Muscle of leg (tissue), 11 donors: ENCODE measurements around the gene THEM5. TPM values are rescaled to one million over a fixed set of nuclear protein-coding genes. Genes with fewer than 3 reads are reported as not detected.
"Not testable (repeated sequence)": the region's sequence is repeated elsewhere in the genome, so short reads cannot be mapped to it uniquely, and the experiment has no call there.

ENCODE experiments used
- DNase-seq: peaks from one replicate; pipeline ENCODE4 v3.0.0; 2013
- H3K27ac ChIP-seq: one replicate; pipeline ENCODE4 v1.5.1; 2013; ENCODE audit warnings: mild to moderate bottlenecking, low read length, control low read depth
- H3K27me3 ChIP-seq: one replicate; pipeline ENCODE4 v1.6.1; 2013; ENCODE audit warnings: low read length; ENCODE audit not compliant: control insufficient read depth, insufficient read depth
- H3K36me3 ChIP-seq: one replicate; pipeline ENCODE4 v1.6.1; 2013; ENCODE audit warnings: low read length; ENCODE audit not compliant: control insufficient read depth, insufficient read depth
- H3K4me1 ChIP-seq: one replicate; pipeline ENCODE4 v1.6.1; 2013; ENCODE audit warnings: low read length; ENCODE audit not compliant: control insufficient read depth, insufficient read depth
- H3K4me3 ChIP-seq: one replicate; pipeline ENCODE4 v1.5.1; 2013; ENCODE audit warnings: low read length, control low read depth
- H3K9me3 ChIP-seq: replicated peaks from 2 replicates; pipeline ENCODE4 v1.6.1; 2013; ENCODE audit warnings: low read depth, low read length; ENCODE audit not compliant: control insufficient read depth
- whole genome bisulfite sequencing: methylation state at CpG from one replicate; pipeline ENCODE4 v1.1.5; 2013; ENCODE audit warnings: missing lambda C conversion rate; ENCODE audit not compliant: insufficient coverage; 5-methylcytosine and 5-hydroxymethylcytosine counted together
- polyA plus RNA-seq, 8 donors: library from polyadenylated mRNA; unstranded; fragments of 120-200 nt; gene quantifications; one replicate each; pipeline versions ENCODE4 v1.2.1 to v1.2.3, GENCODE V29; 2013; ENCODE audit warnings: inconsistent platforms in 1 of 8, low replicate concordance in 1 of 8; ENCODE audit not compliant: insufficient read length in 8 of 8, insufficient read depth in 1 of 8
- total RNA-seq: library from RNA; stranded (reverse); fragments of 120-200 nt; gene quantifications from one replicate; pipeline ENCODE4 v1.2.4, GENCODE V29; 2013

THEM5 gene
- total and polyA plus RNA-seq, 9 donors = 0.14 to 1.7 (median 0.42) TPM; not detected in 1

DNA sequence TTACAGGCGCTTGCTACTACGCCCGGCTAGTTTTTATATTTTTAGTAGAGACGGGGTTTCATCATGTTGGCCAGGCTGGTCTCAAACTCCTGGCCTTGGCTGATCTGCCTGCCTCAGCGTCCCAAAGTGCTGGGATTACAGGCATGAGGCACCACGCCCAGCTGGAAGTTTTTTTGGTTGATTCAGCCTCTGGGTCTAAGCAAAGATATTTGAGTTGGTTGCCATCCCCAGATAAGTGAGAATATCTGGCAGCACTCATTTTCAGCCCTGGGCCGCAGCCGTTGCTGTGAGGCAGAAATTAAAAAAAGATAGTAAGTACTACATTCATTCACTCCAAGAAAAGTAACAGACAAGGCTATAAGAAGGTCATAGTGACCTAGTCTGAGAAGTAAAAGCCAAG lies 2.0 kb upstream of the THEM5 start:
- not testable (repeated sequence) for DNase-seq, H3K27ac ChIP-seq, H3K9me3 ChIP-seq, H3K27me3 ChIP-seq, H3K36me3 ChIP-seq, H3K4me1 ChIP-seq, H3K4me3 ChIP-seq
- no CpG with 5 or more reads among the region's 8 CpGs for WGBS

DNA sequence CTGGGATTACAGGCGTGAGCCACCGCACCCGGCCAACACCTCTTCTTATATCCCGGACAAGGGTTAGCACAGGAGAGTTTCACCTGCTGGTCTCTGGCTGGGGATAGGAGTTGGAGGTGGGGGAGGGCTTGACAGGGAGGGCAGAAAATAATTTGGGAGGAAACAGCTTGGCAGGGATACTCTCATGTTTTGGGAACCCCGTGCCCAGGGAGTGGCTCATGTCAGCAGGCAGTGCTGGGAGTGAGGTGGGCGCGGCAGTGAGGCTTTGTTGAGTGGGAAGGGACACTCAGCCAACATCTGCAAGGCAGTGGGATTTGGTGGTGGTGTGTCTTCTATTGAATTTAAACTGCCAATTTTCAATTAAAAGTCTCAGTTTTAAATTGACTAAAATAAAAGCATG lies 1.1 kb upstream of the THEM5 start:
- WGBS = 100% methylated on average over 1 of the region's 7 CpGs

DNA sequence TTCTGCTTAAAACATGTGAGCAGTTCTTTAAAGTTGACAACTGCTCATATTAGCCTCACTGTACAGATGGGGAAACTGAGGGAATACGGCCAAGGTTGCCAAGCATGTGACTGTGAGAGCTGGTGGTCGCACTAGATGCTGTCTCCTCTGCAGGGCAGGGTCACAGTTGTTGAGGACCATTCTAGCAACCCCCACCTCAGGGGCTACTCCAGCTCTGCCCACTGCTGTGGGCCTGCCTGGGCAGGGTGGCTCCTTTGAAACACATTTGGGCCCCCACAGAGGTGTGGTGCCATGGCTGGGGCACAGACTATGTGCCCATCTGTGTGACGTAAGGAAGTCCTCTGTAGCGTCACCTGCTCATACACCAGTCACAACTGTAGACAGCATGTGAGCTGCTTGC lies 779 bp downstream of the THEM5 start:
- Histone ChIP-seq H3K36me3 (no peaks in the 10 kb centered on the region), H3K27me3 (peaks cover 9% of the 10 kb centered on the region), H3K4me1 (peaks cover 9% of the 10 kb centered on the region), H3K4me3 (no peak overlapping the region), H3K27ac (no peak overlapping the region), H3K9me3 (no peaks in the 10 kb centered on the region)
- no peak for DNase-seq
- 76% methylated on average over 4 of the region's 4 CpGs for WGBS

More for the DNA sequence above, 1.1 kb upstream of the THEM5 start:
- no peak for DNase-seq
- H3K36me3 ChIP-seq = no peaks in the 10 kb centered on the region
- H3K27me3 ChIP-seq = peaks cover 8% of the 10 kb centered on the region
- no peaks in the 10 kb centered on the region for H3K9me3 ChIP-seq
- no peak overlapping the region for H3K27ac ChIP-seq
- H3K4me1 ChIP-seq = no peaks in the 10 kb centered on the region
- H3K4me3 ChIP-seq = no peak overlapping the region

DNA sequence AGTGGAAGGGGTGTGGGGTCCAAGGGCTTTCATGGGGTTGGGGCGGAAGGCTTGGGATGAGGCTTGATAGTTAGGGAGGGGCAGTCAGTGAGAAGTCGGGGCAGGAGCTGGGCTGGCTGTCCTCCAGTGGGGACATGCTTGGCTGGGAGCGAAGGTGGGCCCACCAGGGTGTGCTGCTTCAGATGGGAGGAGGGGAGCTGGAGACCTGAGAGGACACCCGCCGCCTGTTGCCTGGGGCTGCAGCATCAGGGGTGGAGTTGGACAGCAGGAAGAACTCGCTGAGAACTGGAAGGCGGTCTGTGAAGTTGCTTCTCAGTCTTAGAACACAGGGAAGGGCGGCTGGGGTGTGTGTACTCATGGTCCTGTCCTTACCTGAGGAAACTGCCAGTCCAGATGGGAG lies 1.6 kb downstream of the THEM5 start:
- DNase-seq = no peak
- Histone ChIP-seq H3K9me3 (no peaks in the 10 kb centered on the region), H3K4me3 (no peak overlapping the region), H3K4me1 (peaks cover 9% of the 10 kb centered on the region), H3K27ac (no peak overlapping the region), H3K27me3 (peaks cover 9% of the 10 kb centered on the region), H3K36me3 (no peaks in the 10 kb centered on the region)
- 61% methylated on average over 8 of the region's 8 CpGs for WGBS

DNA sequence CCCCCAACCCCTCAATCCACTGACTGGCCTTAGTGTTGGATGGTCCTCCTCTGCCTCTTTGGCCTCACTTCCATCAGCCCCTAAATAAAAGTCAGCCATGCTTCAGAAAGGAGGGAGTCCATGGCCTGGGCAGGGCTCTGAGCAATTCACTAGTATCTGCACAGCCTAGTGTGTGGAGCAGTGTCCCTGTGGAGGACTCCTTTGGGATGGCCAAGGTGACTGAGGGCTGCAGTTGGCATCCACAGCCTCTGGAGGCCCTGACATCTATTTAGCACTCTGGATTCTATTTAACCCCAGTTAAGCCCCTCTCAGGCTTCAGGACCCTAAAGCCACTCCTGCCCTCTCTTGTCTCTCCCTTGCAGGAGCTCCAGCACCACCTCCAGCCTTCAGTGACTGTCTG lies 3.6 kb downstream of the THEM5 start:
- H3K27ac ChIP-seq = no peak overlapping the region
- H3K9me3 ChIP-seq = no peaks in the 10 kb centered on the region
- H3K36me3 ChIP-seq = no peaks in the 10 kb centered on the region
- H3K27me3 ChIP-seq = peaks cover 9% of the 10 kb centered on the region
- H3K4me3 ChIP-seq = no peak overlapping the region
- DNase-seq = no peak
- H3K4me1 ChIP-seq = peaks cover 9% of the 10 kb centered on the region

DNA sequence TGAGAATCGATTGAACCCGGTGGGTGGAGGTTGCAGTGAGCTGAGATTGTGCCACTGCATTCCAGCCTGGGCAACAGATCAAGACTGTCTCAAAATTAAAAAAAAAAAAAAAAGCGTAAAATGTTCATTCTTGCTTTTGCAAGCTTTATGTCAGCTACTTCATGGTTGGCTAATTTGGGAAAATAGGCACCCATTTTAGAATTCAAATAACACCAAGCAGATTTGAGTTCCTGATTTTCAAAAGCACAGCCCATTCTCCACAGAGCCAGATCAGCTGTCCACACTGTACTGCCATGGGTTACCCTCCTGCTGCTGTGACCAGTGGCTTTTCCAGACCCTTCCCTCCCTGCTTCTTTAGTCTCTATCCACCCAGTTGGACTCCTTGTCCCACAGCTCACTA lies 4.4 kb downstream of the THEM5 start:
- peaks cover 9% of the 10 kb centered on the region for H3K4me1 ChIP-seq
- H3K27me3 ChIP-seq = peaks cover 11% of the 10 kb centered on the region
- H3K4me3 ChIP-seq = no peak overlapping the region
- no peak for DNase-seq
- H3K9me3 ChIP-seq = no peaks in the 10 kb centered on the region
- WGBS = 96% methylated on average over 2 of the region's 3 CpGs
- no peak overlapping the region for H3K27ac ChIP-seq
- H3K36me3 ChIP-seq = no peaks in the 10 kb centered on the region

DNA sequence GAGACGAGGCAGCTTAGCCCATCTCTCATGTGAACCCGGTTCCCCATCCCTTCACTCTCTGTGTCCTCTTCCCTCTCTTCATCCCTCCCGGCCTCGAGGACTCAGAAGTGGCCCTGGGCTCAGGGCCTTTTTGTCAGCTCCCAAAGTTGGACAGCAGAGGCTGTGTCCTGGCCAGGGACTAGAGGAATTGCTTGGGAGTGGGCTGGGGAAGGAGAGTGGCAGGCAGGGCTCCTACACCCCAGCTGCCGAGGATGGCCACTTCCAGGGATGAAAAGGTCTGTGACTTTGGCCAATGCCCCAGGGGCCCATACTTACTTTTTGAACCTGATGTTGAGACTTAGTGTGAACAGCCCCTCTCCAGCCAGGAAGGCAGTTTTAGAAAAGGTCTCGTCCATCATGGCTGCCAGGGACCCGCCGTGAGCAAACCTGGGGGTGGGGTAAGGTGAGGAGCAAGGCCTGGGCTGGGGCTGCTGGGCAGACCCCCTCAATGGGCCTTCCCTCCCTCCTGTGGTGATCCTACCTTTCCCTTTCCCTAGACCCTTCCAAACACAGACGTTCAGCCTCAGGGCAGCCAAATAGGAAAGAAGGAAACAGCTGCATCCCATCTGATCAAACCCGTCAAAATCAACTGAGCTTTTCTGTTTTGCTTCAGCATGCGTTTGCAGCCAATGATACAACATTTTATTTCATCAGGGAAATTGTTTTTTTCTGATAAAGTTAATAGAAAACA lies 5.5 kb downstream of the THEM5 start:
- Histone ChIP-seq H3K4me1 (peaks cover 9% of the 10 kb centered on the region), H3K9me3 (no peaks in the 10 kb centered on the region), H3K36me3 (no peaks in the 10 kb centered on the region), H3K27ac (no peak overlapping the region), H3K4me3 (no peak overlapping the region), H3K27me3 (peaks cover 11% of the 10 kb centered on the region)
- no peak for DNase-seq
- WGBS = 46% methylated on average over 5 of the region's 11 CpGs

DNA sequence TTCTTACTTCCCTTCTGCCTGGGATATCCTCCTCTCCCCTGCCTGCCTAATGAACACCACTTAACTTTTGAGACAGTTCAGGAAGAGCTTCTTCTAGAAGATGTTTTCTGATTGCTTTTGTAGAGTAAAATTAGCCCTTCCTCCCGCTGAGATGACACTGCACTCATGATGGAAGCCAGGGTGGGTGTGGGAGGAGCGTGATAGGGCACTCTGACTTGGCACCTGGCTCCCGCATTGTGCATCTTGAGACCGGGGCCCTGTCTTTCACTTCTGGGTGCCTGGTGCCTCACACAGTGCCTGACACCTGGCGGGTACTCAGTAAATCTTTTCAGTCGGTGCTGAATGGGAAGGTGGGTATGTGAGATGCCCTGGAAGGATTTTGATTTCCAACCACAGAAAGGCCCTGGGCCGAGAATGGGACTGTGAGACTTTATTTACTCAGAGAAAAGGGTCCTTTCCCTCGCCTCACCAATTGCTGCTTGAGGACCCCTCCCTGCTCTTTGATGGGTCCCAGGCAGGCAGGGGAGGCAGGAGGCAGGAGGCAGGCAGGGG lies 6.8 kb downstream of the THEM5 start:
- WGBS = 87% methylated on average over 4 of the region's 8 CpGs

DNA sequence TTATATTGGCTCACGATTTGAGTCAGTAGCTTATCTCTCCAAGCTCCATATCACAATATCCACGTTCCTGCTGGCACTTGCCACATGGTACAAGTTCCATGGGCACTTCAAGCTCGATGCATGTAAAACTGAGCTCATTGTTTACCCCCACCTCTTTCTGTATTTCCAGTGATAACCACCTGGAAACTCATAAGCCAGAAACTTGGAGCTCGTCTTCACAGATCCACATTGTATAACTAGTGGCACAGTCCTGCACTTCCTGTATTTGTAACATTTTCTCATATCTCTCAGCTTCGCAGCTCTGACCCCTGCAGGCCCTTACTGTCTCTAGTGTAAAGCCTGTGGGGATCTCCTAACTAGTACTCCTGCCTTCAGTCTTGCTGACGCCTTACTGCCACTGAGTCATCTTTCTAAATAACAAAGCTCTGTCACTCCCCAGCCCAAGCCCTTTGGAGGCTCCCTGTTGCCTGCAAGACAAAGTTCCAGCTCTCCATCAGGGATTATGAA lies 7.4 kb downstream of the THEM5 start:
- 60% methylated on average over 6 of the region's 6 CpGs for WGBS
- no peaks in the 10 kb centered on the region for H3K9me3 ChIP-seq
- H3K27me3 ChIP-seq = peaks cover 14% of the 10 kb centered on the region
- no peak overlapping the region for H3K27ac ChIP-seq
- no peak for DNase-seq
- peaks cover 9% of the 10 kb centered on the region for H3K4me1 ChIP-seq
- no peaks in the 10 kb centered on the region for H3K36me3 ChIP-seq
- H3K4me3 ChIP-seq = no peak overlapping the region

More for the DNA sequence above, 6.8 kb downstream of the THEM5 start:
- DNase-seq = no peak
- Histone ChIP-seq H3K4me3 (no peak overlapping the region), H3K4me1 (peaks cover 9% of the 10 kb centered on the region), H3K27me3 (peaks cover 12% of the 10 kb centered on the region), H3K9me3 (no peaks in the 10 kb centered on the region), H3K36me3 (no peaks in the 10 kb centered on the region), H3K27ac (no peak overlapping the region)

DNA sequence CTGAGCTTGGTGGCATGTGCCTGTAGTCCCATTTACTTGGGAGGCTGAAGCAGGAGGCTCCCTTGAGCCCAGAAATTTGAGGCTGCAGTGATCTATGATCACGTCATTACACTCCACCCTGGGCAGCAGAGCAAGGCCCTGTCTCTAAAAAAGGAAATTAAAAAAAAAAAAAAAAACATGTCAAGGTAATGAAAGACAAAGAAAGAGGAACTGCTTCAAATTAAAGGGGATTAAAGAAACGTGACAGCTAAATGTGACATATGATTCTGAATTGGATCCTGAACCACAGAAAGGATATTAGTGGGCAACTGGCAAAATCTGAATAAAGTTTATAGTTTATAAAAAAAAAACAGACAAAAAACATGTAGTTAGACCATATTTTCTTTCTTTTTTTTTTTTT lies 10.1 kb downstream of the THEM5 start:
- no CpG with 5 or more reads among the region's 2 CpGs for WGBS
- peaks cover 35% of the 10 kb centered on the region for H3K27me3 ChIP-seq

More for the DNA sequence above, 10.1 kb downstream of the THEM5 start:
- H3K9me3 ChIP-seq = no peaks in the 10 kb centered on the region
- no peak overlapping the region for H3K27ac ChIP-seq
- DNase-seq = no peak
- no peak overlapping the region for H3K4me3 ChIP-seq
- peaks cover 19% of the 10 kb centered on the region for H3K4me1 ChIP-seq
- no peaks in the 10 kb centered on the region for H3K36me3 ChIP-seq
